Endothelial cell of umbilical vein (primary cell): Measurements from ENCODE around the gene CROCC2. TPM values are rescaled to one million over a fixed set of nuclear protein-coding genes. Genes with fewer than 3 reads are reported as not detected.

Experiments
- BruUV-seq: library from RNA; stranded (reverse); fragments of 400-500 nt; replicated peaks from 2 replicates; lab custom pipeline; 2021; lab: Mats Ljungman, UMichigan
- CTCF ChIA-PET: fragments of 300-600, 350-600 bp; sonication (Branson Sonifier 250); formaldehyde crosslinking; loops from one replicate; lab custom pipeline; 2021; ENCODE audit warnings: antibody characterized with exemption, inconsistent platforms; lab: Charles Lee
- POLR2A ChIA-PET: fragments of 300-600, 350-600 bp; sonication (Branson Sonifier 250); formaldehyde crosslinking; loops from one replicate; lab custom pipeline; 2021; ENCODE audit warnings: antibody characterized with exemption, inconsistent platforms; lab: Charles Lee
- DNase-seq: peaks from one replicate; pipeline ENCODE4 v3.0.0-alpha.2; 2011; ENCODE audit warnings: low read depth, low spot score
- FAIRE-seq: peaks from 2 replicates; lab custom pipeline; 2011; peaks lifted over from hg19 to GRCh38; lab: Jason Lieb, UNC
- H2AFZ ChIP-seq: 2 replicates; pipeline ENCODE4 v1.6.0; 2012; ENCODE audit warnings: low read depth, low read length, control low read depth, inconsistent platforms
- H3K27ac ChIP-seq: 2 replicates; pipeline ENCODE4 v1.5.1; 2011; ENCODE audit warnings: low read depth, mild to moderate bottlenecking, control low read depth, low read length, moderate library complexity; ENCODE audit not compliant: insufficient read depth
- H3K27me3 ChIP-seq, 2 experiments: 2 replicates each; pipeline versions ENCODE4 v1.6.0 to v1.6.1; 2011; ENCODE audit warnings: low read length in 2 of 2, mixed read lengths in 1 of 2; ENCODE audit not compliant: control insufficient read depth in 2 of 2, insufficient read depth in 2 of 2
- H3K36me3 ChIP-seq, 2 experiments: 2 replicates in 1 of 2; 3 replicates in 1 of 2; pipeline ENCODE4 v1.5.1; 2011; ENCODE audit warnings: low read length in 2 of 2, mild to moderate bottlenecking in 1 of 2, moderate library complexity in 1 of 2; ENCODE audit not compliant: control insufficient read depth in 2 of 2, insufficient read depth in 2 of 2; ENCODE audit errors: extremely low read depth in 1 of 2
- H3K4me1 ChIP-seq: 3 replicates; pipeline ENCODE4 v1.5.1; 2011; ENCODE audit warnings: mild to moderate bottlenecking, low read length; ENCODE audit not compliant: control insufficient read depth, insufficient read depth; ENCODE audit errors: extremely low read depth
- H3K4me2 ChIP-seq: 2 replicates; pipeline ENCODE4 v1.6.1; 2011; ENCODE audit warnings: low read length, control low read depth, mixed read lengths; ENCODE audit not compliant: insufficient read depth
- H3K4me3 ChIP-seq, 3 experiments: fragments of 200-600 bp in 1 of 3; sonication (generic), shearing (Covaris generic) in 1 of 3; replicated peaks in 1 of 3; 2 replicates each; pipeline ENCODE4 v1.5.1; 2011 to 2016; ENCODE audit warnings: control low read depth in 3 of 3, low read length in 3 of 3, mild to moderate bottlenecking in 2 of 3, inconsistent platforms in 1 of 3, low read depth in 1 of 3, moderate library complexity in 1 of 3; ENCODE audit not compliant: insufficient read depth in 1 of 3
- H3K79me2 ChIP-seq: 2 replicates; pipeline ENCODE4 v1.6.0; 2012; ENCODE audit warnings: low read length, inconsistent platforms; ENCODE audit not compliant: control insufficient read depth, insufficient read depth
- H3K9ac ChIP-seq: replicated peaks from 2 replicates; pipeline ENCODE3; 2011; ENCODE audit warnings: low read length, control low read depth; ENCODE audit not compliant: insufficient read depth; ENCODE audit errors: extremely low read depth
- H3K9me1 ChIP-seq: replicated peaks from 3 replicates; pipeline ENCODE4 v1.6.0; 2011; ENCODE audit warnings: mild to moderate bottlenecking, low read length; ENCODE audit not compliant: control insufficient read depth, insufficient read depth; ENCODE audit errors: extremely low read depth
- H3K9me3 ChIP-seq: replicated peaks from 2 replicates; pipeline ENCODE4 v1.5.1; 2012; ENCODE audit warnings: low read length, inconsistent platforms; ENCODE audit not compliant: control insufficient read depth, insufficient read depth
- H4K20me1 ChIP-seq: replicated peaks from 2 replicates; pipeline ENCODE3; 2011; ENCODE audit warnings: mild to moderate bottlenecking, low read length; ENCODE audit not compliant: control insufficient read depth, insufficient read depth; ENCODE audit errors: extremely low read depth
- CTCF ChIP-seq, 2 donors: IDR thresholded peaks; 1 replicate in 1 of 2; 2 replicates in 1 of 2; pipeline ENCODE4 v1.5.1; 2011; ENCODE audit warnings: low read length in 2 of 2, mild to moderate bottlenecking in 2 of 2, moderate library complexity in 2 of 2, control low read depth in 1 of 2, inconsistent platforms in 1 of 2, low read depth in 1 of 2; ENCODE audit not compliant: insufficient read depth in 1 of 2; ENCODE audit errors: extremely low read depth in 1 of 2
- EZH2 ChIP-seq: IDR thresholded peaks from 2 replicates; pipeline ENCODE4 v1.6.1; 2012; ENCODE audit warnings: borderline replicate concordance, low read depth, mild to moderate bottlenecking, moderate library complexity, low read length, inconsistent platforms; ENCODE audit not compliant: severe bottlenecking
- FOS ChIP-seq: IDR thresholded peaks from 2 replicates; pipeline ENCODE4 v1.6.1; 2011; ENCODE audit warnings: mild to moderate bottlenecking, low read length, moderate library complexity, borderline replicate concordance; ENCODE audit not compliant: insufficient read depth
- GATA2 ChIP-seq: IDR thresholded peaks from 2 replicates; pipeline ENCODE4 v1.7.0; 2011; ENCODE audit warnings: low read depth, mild to moderate bottlenecking, moderate library complexity, mixed read lengths, low read length; ENCODE audit not compliant: insufficient read length, insufficient read depth
- JUN ChIP-seq: IDR thresholded peaks from 2 replicates; pipeline ENCODE4 v1.6.1; 2011; ENCODE audit warnings: borderline replicate concordance, low read depth; ENCODE audit not compliant: insufficient read length, insufficient read depth
- MAX ChIP-seq: IDR thresholded peaks from 2 replicates; pipeline ENCODE4 v1.6.1; 2011; ENCODE audit not compliant: insufficient read depth, insufficient read length
- MYC ChIP-seq: IDR thresholded peaks from one replicate; pipeline ENCODE4 v1.6.1; 2011; ENCODE audit warnings: mild to moderate bottlenecking, low read depth, low read length
- POLR2A ChIP-seq: IDR thresholded peaks from 2 replicates; pipeline ENCODE4 v1.6.1; 2012; ENCODE audit warnings: low read depth, mild to moderate bottlenecking, control low read depth, low read length
- POLR2AphosphoS5 ChIP-seq: IDR thresholded peaks from 2 replicates; pipeline ENCODE4 v1.6.1; 2012; ENCODE audit warnings: low read depth, mild to moderate bottlenecking, control low read depth, low read length, moderate library complexity; ENCODE audit not compliant: insufficient read depth
- dilution Hi-C: fragments of 300-500 bp; cut with MboI; formaldehyde crosslinking; loops from one replicate; pipeline ENCODE4 v1.15.0; 2019; ENCODE audit warnings: low sequenced_read_pairs; ENCODE audit not compliant: extremely low pct_ligation_motif_present
- intact Hi-C: fragments of 100-400 bp; cut with micrococcal nuclease; formaldehyde crosslinking; loops from one replicate; pipeline ENCODE4 v1.10.0; 2022
- polyA plus RNA-seq, 4 experiments: library from polyadenylated mRNA; depleted of rRNA in 3 of 4; stranded (reverse) in 3 of 4; unstranded in 1 of 4; fragments of >200 nt; gene quantifications; 2 replicates each; pipeline versions ENCODE4 v1.2.1 to v1.2.3, GENCODE V29; 2011 to 2012; ENCODE audit warnings: missing spikeins in 1 of 4
- total RNA-seq: library from RNA; stranded (reverse); gene quantifications from 2 replicates; pipeline ENCODE4 v1.2.3, GENCODE V29; 2021

The CROCC2 gene
- total and polyA plus RNA-seq, 2 donors (not counting 3 experiments of a cell fraction or from before 2014, with no cell fraction given), result not detected

- no peak for FAIRE-seq
- no peak overlapping the region for H3K4me3 ChIP-seq
Observed at GRCh38 chr2:240967681-240968621, 61.8 kb downstream of the CROCC2 start.

More at GRCh38 chr2:240967681-240968621, 61.8 kb downstream of the CROCC2 start:
- Histone ChIP-seq H3K4me2 (no peak overlapping the region), H3K27me3 (no peaks in the 10 kb centered on the region), H3K9me3 (no peaks in the 10 kb centered on the region), H3K36me3 (no peaks in the 10 kb centered on the region), H3K4me1 (no peaks in the 10 kb centered on the region), H3K27ac (no peak overlapping the region), H2AFZ (no peak overlapping the region), H3K9ac (no peak overlapping the region), H4K20me1 (no peaks in the 10 kb centered on the region), H3K9me1 (no peaks in the 10 kb centered on the region), H3K79me2 (no peaks in the 10 kb centered on the region)
- no TSS peak for BruUV-seq
- intact Hi-C loops (no loop called here), dilution Hi-C loops (no loop called here)
- ChIA-PET POLR2A (no interaction called here), CTCF (no interaction called here)
- no peak for TF ChIP-seq CTCF (IDR thresholded peaks at IDR 0.05; ENCODE audit: extremely low read depth in 1 of 2, insufficient read depth in 1 of 2, low read depth in 1 of 2, low read length in 2 of 2)
- TF ChIP-seq POLR2AphosphoS5, result no peak
- no peak for TF ChIP-seq JUN
- TF ChIP-seq EZH2, result no peak
- TF ChIP-seq GATA2, result no peak
- TF ChIP-seq POLR2A, result no peak
- TF ChIP-seq MAX, result no peak
- TF ChIP-seq MYC, result no peak
- TF ChIP-seq FOS, result no peak
- no peak for DNase-seq
